Muscle of leg (tissue), 11 donors: ENCODE results near the gene SH3BGR. TPM values are rescaled to one million over a fixed set of nuclear protein-coding genes. Genes with fewer than 3 reads are reported as not detected.
A peak's percentile ranks its signal among the peaks of the same experiment; 100 is the strongest.

ENCODE experiments used
- DNase-seq: peaks from one replicate; pipeline ENCODE4 v3.0.0; 2013
- H3K27ac ChIP-seq: one replicate; pipeline ENCODE4 v1.5.1; 2013; ENCODE audit warnings: mild to moderate bottlenecking, low read length, control low read depth
- H3K27me3 ChIP-seq: one replicate; pipeline ENCODE4 v1.6.1; 2013; ENCODE audit warnings: low read length; ENCODE audit not compliant: control insufficient read depth, insufficient read depth
- H3K36me3 ChIP-seq: one replicate; pipeline ENCODE4 v1.6.1; 2013; ENCODE audit warnings: low read length; ENCODE audit not compliant: control insufficient read depth, insufficient read depth
- H3K4me1 ChIP-seq: one replicate; pipeline ENCODE4 v1.6.1; 2013; ENCODE audit warnings: low read length; ENCODE audit not compliant: control insufficient read depth, insufficient read depth
- H3K4me3 ChIP-seq: one replicate; pipeline ENCODE4 v1.5.1; 2013; ENCODE audit warnings: low read length, control low read depth
- H3K9me3 ChIP-seq: replicated peaks from 2 replicates; pipeline ENCODE4 v1.6.1; 2013; ENCODE audit warnings: low read depth, low read length; ENCODE audit not compliant: control insufficient read depth
- WGBS: methylation state at CpG from one replicate; pipeline ENCODE4 v1.1.5; 2013; ENCODE audit warnings: missing lambda C conversion rate; ENCODE audit not compliant: insufficient coverage; 5-methylcytosine and 5-hydroxymethylcytosine counted together
- polyA plus RNA-seq, 8 donors: library from polyadenylated mRNA; unstranded; fragments of 120-200 nt; gene quantifications; one replicate each; pipeline versions ENCODE4 v1.2.1 to v1.2.3, GENCODE V29; 2013; ENCODE audit warnings: inconsistent platforms in 1 of 8, low replicate concordance in 1 of 8; ENCODE audit not compliant: insufficient read length in 8 of 8, insufficient read depth in 1 of 8
- total RNA-seq: library from RNA; stranded (reverse); fragments of 120-200 nt; gene quantifications from one replicate; pipeline ENCODE4 v1.2.4, GENCODE V29; 2013

Gene SH3BGR
- total and polyA plus RNA-seq, 9 donors = 105 to 179 (median 159) TPM

DNA sequence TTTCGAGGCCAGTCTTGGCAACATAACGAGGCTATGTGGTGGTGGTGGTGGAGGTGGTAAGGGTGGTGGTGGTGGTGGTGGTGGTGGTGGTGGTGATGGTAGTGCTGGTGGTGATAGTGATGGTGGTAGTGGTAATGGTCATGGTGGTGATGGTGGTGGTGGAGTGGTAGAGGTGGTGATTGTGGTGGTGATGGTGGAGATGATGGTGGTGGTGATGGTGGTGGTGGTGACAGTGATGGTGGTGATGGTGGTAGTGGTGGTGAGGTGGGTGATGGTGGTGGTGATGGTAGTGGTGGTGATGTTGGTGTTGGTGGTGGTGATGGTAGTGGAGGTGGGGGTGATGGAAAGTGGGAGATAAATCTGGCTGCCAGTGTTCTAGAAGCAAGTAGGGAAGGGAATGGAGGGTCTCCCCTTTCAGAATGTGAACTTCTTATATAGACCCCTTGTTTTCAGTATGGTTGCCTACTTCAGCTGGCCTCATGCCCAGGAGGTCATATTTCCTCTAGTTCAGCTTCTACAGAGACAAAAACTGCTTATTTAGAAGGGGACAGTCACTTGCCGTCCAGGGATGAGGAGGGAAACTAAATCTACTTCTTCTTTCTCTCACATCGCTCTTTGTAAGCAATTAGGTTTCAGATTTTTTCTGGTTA is 27.5 kb downstream of the SH3BGR start:
- H3K36me3 ChIP-seq = no peaks in the 10 kb centered on the region
- WGBS = 95% methylated on average over 2 of the region's 4 CpGs
- DNase-seq = no peak

DNA sequence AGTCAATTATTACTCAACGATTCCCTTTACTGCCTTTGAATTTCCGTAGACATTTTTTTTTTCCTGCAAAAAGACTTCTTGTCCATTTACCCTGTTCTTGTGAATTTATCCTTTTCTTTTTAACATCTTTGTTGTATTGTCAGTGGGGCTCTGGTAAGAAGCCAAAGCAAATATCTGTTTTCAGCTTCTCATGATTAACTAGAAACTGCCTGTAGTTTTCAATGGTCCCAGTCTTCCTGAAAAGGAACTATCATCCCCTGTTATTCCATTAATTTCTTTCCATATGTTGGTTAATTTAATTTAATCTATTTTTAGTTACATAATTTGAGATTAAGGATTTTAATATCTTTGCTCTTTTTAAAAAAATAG is 28.0 kb downstream of the SH3BGR start:
- Histone ChIP-seq H3K9me3 (no peaks in the 10 kb centered on the region), H3K4me1 (no peaks in the 10 kb centered on the region), H3K36me3 (no peaks in the 10 kb centered on the region), H3K4me3 (no peak overlapping the region), H3K27me3 (peaks cover 2% of the 10 kb centered on the region), H3K27ac (no peak overlapping the region)
- no CpG with 5 or more reads among the region's 2 CpGs for WGBS
- DNase-seq = no peak

More for the DNA sequence above, 27.5 kb downstream of the SH3BGR start:
- Histone ChIP-seq H3K4me1 (no peaks in the 10 kb centered on the region), H3K4me3 (no peak overlapping the region), H3K27ac (no peak overlapping the region), H3K27me3 (peaks cover 2% of the 10 kb centered on the region), H3K9me3 (no peaks in the 10 kb centered on the region)

DNA sequence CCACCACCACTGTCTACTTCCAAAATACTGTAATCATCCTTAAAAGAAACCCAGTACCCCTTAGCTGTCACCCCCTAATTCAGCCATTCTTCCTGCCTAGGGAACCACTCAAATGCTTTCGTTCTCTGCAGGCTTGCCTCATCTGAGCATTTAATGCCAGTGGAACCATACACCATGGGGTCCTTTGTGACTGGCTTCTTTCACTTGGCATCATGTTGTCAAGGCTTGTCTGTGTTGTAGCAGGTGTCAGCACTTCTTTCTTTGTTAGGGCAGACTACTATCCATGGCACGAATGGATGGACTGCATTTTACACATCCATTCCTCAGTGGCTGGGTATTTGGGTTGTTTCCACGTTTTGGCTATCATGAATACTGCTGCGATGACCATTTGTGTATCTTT is 28.5 kb downstream of the SH3BGR start:
- Histone ChIP-seq H3K27ac (no peak overlapping the region), H3K9me3 (no peaks in the 10 kb centered on the region), H3K27me3 (peaks cover 2% of the 10 kb centered on the region), H3K36me3 (no peaks in the 10 kb centered on the region), H3K4me3 (no peak overlapping the region), H3K4me1 (no peaks in the 10 kb centered on the region)
- DNase-seq = no peak
- WGBS = 100% methylated on average over 1 of the region's 4 CpGs

GRCh38 chr21:39481886-39482285 is 30.1 kb downstream of the SH3BGR start:
- WGBS = 100% methylated on average over 1 of the region's 3 CpGs
- H3K27me3 ChIP-seq = peaks cover 2% of the 10 kb centered on the region
- no peaks in the 10 kb centered on the region for H3K4me1 ChIP-seq
- DNase-seq = no peak
- H3K27ac ChIP-seq = no peak overlapping the region
- H3K9me3 ChIP-seq = no peaks in the 10 kb centered on the region
- H3K4me3 ChIP-seq = no peak overlapping the region
- no peaks in the 10 kb centered on the region for H3K36me3 ChIP-seq

DNA sequence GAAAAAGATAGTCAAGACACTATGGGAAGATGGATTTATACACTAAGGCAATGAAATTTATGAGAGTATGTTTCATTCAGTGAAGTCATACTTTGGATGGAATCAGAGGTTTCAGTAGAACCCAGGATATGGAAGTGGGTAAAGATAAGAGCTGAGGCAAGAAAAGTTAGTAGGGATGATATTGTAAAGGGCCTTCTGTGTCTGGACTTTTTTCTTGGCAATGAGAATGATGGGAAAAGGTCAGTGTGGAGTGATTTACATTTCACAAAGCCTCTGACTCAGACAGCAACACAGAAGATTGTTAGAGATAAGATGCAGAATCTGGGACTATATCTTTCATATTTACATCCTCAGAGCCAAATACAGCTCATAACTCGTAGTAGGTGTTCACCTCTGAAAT is 32.1 kb downstream of the SH3BGR start:
- Histone ChIP-seq H3K27ac (no peak overlapping the region), H3K4me3 (no peak overlapping the region), H3K27me3 (peaks cover 2% of the 10 kb centered on the region), H3K36me3 (no peaks in the 10 kb centered on the region), H3K4me1 (no peaks in the 10 kb centered on the region), H3K9me3 (no peaks in the 10 kb centered on the region)
- no CpG with 5 or more reads among the region's 1 CpG for WGBS
- peak; percentile 22 for DNase-seq

DNA sequence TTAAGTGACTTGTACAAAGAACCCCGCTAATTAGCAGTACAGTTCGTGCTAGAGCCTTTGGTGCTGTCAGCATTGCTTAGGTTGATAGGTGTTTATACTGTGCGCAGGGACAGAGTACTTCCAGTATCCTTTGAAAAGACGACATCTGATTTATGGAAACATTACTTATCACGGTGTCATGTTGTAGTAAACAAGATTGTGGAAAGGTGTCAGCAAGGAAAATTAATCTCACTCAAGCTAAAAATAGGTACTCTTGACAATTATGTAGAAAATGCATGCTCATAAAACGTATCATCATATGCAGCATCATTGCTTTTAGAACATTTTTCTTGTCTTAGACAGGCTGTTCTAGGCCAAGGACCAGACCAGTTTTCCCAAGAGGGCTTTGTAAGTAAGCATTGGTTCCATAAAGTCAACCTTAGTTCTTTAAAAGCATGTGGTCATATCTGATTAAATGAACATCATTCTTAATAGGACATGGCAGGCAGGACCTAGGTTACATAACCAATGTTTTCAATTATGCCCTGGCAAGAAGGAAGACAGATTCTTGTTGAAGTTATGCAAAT is 33.0 kb downstream of the SH3BGR start:
- WGBS = 75% methylated on average over 2 of the region's 6 CpGs
- Histone ChIP-seq H3K9me3 (no peaks in the 10 kb centered on the region), H3K4me3 (no peak overlapping the region), H3K27me3 (peaks cover 2% of the 10 kb centered on the region), H3K27ac (no peak overlapping the region), H3K36me3 (no peaks in the 10 kb centered on the region), H3K4me1 (no peaks in the 10 kb centered on the region)
- peak; percentile 59 for DNase-seq

- Histone ChIP-seq H3K27me3 (no peaks in the 10 kb centered on the region), H3K9me3 (no peaks in the 10 kb centered on the region), H3K4me3 (no peak overlapping the region), H3K4me1 (no peaks in the 10 kb centered on the region), H3K27ac (no peak overlapping the region), H3K36me3 (no peaks in the 10 kb centered on the region)
- WGBS = 64% methylated on average over 1 of the region's 1 CpG
- no peak for DNase-seq
These were observed 37.7 kb downstream of the SH3BGR start for GRCh38 chr21:39489380-39489924.

DNA sequence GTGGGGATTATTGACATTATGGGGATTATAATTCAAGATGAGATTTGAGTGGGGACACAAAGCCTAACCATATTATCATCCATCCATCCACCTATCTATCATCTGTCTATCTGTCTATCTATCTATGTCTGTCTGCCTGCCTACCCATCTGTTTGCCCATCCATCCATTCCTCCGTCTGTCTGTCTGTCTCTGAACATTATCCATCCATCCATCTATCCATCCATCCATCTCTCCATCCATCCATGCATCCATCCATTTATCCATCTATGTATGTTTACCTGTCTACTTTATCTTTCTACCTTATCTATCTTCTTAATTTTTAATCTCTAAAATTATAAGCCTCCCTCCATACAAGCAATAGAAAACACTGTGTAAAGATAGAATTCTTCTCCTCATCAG is 47.4 kb downstream of the SH3BGR start:
- no peak overlapping the region for H3K4me3 ChIP-seq
- H3K4me1 ChIP-seq = peaks cover 2% of the 10 kb centered on the region
- H3K9me3 ChIP-seq = peaks cover 6% of the 10 kb centered on the region
- no peaks in the 10 kb centered on the region for H3K27me3 ChIP-seq
- H3K36me3 ChIP-seq = no peaks in the 10 kb centered on the region
- no peak for DNase-seq
- no peak overlapping the region for H3K27ac ChIP-seq
- 76% methylated on average over 1 of the region's 1 CpG for WGBS

DNA sequence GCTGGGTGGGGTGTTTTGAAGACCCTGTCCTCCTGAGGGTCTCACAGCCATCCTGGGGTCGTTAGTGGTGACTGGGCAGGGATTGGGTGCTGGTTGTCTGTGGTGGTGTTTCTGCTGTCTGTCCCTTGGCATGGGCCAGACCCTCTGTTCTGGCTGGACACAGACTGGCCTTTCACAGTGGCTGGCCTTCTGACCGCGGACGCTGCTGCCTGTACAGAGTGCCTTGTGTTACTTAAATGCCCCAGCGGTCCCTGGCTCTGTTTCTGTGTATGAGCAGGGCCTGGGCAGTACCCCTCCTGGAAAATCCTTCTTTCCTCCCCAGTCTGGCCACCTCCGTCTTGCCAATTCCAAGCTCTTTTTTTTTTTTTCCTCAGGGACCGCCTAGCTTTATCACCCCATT is 50.9 kb downstream of the SH3BGR start:
- Histone ChIP-seq H3K4me3 (no peak overlapping the region), H3K9me3 (no peaks in the 10 kb centered on the region), H3K27ac (no peak overlapping the region), H3K4me1 (peaks cover 3% of the 10 kb centered on the region), H3K27me3 (no peaks in the 10 kb centered on the region), H3K36me3 (no peaks in the 10 kb centered on the region)
- no peak for DNase-seq
- WGBS = 68% methylated on average over 6 of the region's 7 CpGs

- no peak overlapping the region for H3K27ac ChIP-seq
These were observed 51.5 kb downstream of the SH3BGR start for GRCh38 chr21:39503123-39503762.

More at GRCh38 chr21:39503123-39503762, 51.5 kb downstream of the SH3BGR start:
- Histone ChIP-seq H3K36me3 (no peaks in the 10 kb centered on the region), H3K4me3 (no peak overlapping the region), H3K27me3 (no peaks in the 10 kb centered on the region), H3K4me1 (peaks cover 3% of the 10 kb centered on the region), H3K9me3 (no peaks in the 10 kb centered on the region)
- WGBS = no CpG with 5 or more reads among the region's 1 CpG
- no peak for DNase-seq
